ENCODE results near the gene OSBPL5.

The OSBPL5 gene

DNA sequence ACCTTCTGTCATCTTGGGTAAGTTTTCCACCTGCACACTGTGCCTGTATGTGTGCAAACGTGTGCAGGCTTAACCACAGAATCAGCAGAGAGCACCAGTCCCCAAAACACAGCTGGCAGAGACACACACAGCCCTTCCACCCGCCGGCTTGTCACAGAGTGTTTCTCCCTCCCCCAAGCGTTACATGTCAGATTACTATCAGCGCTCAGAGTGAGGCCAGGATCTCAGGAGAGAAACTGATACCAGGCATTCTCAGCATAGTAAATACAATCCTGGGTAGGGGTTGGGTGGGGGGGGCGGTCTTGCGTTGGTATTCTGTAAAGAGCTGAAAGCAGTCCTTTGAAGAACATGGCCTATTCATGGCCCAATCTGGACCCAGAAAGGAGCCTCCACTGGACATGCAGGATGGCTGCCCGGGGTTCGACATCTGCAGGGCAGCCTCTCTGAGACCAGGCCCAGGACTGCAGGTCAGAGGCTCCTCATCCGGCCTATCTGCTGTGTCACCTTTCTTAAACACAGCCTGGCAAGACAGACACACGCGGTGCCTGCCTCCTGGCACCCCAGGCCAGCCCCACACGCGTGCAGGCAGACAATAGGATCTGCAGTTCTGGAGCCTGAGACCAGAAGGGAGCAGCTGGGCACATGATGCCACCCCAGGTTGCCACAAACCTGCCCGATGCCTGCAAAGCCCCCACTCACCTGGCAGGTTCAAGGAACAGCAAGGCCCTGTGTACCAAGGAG is 1.7 kb downstream of the OSBPL5 start:
- DNase-seq (ENCODE audit: low read depth in 3 of 3) = no peak

DNA sequence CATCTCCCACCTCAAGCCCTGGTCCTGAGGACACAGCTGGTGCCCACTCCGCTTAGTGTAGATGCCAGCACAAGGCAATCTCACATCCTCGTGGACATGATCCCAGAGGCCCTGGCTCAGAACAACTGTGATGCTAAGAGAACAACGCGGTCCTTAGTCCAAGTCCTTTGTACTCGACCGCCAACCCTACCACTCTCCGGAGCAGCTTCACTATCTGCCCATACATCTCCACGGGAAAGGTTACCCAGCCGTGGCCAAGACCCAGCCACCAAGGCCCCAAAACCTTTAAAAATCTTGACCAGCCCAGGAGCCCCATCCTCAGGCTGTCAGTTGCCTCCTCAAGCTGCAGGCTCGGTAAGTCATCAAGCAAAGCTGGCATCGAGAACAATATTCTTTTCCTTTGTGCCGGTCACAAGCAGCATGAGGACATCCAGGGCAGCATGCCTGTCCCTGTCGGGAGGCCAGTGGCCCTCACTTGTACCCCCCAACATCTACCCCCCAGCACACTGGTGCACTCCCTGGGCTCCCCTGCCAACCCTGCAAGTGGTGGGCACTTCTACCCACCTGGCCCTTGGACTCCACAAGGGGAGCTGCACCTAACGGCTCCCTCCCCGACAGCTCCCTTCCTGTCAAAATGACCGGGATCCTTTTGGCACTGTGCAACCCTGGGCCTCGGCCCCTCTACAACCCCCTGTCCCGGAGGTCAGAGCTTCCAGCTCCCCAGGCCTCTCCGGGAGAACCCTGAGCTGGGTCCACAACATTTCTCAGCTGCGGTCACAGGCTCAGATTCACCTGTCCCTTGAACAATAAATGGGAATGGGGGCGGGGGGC is 2.5 kb downstream of the OSBPL5 start:
- DNase-seq (ENCODE audit: low read depth in 3 of 3) = no peak

DNA sequence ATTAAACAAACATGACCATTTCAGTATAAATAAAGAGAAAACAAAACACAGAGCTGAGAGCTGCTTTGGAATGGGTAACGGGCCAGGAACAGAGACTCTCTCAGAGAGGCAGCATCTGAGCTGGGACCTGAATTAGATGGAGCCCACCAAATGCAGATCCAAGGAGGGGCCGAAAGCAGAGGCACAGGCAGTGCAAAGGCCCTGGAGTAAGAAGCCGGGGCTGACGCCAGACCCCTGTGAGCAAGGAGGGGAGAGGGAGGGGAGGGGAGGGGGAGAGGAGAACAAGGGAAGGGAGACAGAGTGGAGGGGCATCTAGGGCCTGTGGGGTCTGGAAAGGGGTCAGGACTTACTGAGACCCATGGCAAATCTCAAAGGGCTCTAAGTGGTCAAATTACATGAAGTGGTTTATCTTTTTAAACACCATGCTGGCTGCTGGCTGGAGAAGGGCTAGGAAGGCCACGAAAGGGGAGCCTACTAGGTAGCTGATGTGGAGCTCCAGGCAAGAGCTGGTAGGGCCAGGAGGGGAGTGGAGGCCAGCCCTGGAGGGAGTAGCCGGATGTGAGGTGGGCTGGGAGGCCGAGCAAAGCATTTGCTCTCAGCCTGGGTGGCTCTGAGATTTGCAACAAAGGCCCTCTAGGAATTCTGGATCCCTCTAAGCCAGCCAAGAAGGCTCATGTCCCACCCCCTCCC is 3.2 kb downstream of the OSBPL5 start:
- DNase-seq (ENCODE audit: low read depth in 3 of 3) = no peak

DNA sequence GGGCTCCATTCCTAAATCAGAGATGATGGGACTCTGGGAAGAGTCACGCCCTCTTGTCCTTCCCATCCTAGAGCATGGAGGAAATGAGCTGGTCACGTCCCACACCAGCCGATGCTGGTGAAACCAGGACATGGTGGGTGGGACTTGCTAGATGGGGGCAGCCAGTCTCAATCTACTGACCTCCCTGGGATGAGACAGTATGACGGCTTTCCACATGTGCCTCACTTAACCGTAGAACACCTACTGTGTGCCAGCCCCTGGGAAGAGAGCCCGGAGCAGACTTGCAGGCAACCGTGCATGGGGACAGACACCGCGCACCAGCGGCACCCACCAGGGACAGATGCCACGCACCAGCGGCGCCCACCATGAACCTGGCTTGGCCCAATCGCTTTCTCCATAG is 3.8 kb downstream of the OSBPL5 start:
- no peak for DNase-seq (ENCODE audit: low read depth in 3 of 3)

DNA sequence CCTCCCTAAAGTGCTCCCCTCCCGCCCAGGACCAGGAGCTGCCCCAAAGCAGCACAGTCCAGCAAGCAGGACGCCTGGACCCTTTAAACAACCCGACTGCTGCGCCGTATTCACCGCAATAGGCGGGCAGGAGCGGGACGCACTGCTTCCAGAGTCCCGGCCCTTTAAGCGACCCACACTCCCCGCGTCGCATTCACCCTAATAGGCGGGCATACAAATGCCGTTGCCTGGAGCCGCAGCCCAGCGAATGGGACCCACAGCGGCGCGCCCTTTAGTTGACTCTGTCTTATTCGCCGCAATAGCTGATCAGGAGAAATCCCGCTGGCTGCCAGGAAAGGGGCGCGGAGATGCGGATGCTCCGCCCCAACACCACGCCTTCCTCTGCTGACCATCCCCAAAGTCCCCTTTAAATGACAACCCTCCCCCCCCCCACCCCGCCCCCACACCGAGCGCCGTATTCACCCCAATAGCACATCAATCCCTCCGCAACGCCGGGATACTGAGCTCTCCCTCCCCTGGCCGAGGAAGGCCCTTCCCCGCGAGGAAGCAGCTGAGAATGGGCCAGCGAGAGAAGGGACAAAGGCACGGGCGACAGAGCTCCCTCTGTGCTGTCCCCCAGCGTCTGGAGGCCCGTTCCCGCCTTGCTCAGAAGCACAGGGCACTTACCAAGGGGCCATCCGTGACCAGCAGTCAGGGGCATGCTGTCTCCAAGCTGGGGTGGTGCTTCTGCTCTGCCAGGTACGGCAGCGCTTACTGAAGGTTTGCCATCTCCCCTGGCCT is 4.7 kb downstream of the OSBPL5 start:
- peak in 1 of 3 experiments; percentile 39 for DNase-seq (ENCODE audit: low read depth in 3 of 3)

DNA sequence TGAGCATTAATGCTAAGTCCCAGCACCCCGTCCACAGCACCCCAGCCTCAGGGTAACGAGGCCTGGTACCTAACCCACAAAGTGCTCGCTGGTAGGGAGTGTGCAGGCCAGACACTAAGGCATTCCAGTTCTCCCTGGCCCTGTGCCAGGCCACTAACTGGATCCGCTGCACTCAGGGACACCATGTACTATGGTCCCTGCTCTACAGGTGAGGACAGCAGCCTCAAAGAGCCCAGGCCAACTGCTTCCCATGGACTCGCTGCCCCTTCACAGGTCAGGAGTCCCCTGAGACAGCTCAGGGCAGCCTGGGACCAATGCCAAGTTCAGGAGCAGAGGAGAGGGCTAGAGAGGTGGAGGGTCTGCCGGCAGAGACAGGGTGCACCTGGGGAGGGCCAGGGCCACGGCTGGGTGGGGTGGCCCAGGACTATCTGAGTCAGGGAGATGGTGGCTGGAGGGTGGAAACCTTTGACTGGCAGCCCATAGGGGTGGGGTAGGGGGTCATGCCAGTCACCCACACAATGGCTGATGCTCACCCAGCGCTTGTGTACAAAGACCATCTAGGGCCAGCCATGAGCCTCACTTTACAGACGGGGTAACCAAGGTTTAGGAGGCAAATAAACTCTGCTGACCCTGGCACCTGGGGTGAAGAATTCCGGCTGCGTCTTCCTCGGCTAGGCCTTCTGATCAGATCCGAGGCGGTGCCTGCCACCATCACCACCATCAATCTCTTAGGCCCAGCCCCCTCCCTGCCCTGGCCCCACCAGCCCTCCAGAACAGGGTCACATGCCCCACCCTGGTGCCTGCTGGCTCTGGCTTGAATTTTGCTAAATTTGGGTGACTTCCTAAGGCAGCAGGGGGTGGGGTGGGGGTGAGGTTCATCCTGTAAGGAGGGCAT is 5.6 kb downstream of the OSBPL5 start:
- no peak for DNase-seq (ENCODE audit: low read depth in 3 of 3)

DNA sequence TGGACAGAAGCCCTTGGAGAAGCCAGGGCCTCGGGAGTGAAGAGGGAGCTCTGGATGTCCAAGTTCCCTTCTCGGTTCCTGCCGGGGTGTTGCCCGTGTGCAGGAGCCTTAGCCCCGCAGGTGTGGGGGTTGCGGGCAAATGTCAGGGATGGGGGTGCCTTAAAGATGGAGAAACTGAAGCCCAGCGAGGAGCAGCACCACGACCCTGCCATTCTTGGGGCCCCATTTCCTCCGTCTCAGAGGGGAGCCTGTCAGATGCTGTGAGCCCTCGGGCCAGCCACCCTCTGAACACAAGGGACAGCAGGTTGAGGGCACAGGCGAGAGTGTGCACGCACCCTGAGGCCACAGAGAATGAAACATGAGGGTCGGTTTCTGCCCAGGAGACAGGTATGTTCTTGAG is 6.3 kb downstream of the OSBPL5 start:
- no peak for DNase-seq (ENCODE audit: low read depth in 3 of 3)

DNA sequence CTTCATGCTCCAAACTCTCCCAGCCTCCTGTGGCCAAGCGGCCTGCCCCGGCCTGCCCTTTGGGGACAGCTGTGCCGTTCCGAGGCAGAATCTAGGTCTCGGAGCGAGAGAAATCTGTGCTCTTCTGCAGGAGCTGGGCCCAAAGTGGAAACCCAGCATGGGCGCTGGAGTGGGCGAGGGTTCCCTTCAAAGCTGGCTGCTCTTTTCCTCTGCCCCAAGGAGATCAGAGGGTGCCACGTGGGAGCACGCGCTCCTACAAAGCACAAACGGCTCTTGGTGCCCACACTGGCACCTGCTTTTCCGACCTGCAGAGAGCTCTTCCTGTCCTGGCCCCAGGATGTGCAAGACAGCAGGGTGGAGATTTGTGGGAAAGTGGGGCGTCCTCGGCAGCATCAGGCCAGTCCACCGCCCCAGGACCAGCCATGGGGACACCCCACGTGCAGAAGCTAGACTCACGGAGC is 6.9 kb downstream of the OSBPL5 start:
- no peak for DNase-seq (ENCODE audit: low read depth in 3 of 3)

DNA sequence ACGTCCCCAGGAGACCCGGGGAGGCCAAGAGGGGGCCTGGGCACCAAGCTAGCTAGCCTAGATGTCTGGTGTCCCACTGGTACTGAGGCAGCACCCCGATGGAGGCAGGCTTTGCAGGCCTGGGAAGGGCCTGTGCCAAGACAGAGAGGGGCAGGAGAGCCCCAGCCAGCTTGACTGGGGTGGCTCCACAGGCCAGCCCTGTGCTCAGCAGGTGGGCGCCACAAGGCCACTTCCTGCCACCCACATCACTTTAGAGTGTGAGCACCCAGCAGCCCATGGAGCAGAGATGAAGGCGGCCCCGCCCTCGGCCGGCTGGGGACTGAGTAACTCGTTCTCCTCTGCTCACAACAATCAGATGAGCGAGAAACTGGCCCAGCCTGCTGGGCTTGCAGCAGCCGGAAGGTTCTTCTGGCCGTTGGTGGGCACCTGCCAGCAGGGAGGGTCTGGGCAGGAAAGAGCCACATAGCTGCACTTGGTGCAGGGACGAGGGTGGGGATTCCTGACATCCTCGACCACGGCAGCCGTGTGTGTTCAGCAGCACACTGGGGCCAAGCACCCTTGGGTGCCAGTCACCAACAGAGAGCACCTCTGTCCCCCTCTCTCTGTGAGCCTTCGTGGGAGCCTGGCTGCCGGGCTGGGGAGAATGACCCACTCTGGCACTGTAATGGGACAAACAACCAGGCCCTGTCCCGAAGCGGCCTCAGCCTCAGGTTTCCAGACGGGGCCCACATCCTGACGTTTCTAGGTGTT is 7.6 kb downstream of the OSBPL5 start:
- DNase-seq (ENCODE audit: low read depth in 3 of 3) = no peak

DNA sequence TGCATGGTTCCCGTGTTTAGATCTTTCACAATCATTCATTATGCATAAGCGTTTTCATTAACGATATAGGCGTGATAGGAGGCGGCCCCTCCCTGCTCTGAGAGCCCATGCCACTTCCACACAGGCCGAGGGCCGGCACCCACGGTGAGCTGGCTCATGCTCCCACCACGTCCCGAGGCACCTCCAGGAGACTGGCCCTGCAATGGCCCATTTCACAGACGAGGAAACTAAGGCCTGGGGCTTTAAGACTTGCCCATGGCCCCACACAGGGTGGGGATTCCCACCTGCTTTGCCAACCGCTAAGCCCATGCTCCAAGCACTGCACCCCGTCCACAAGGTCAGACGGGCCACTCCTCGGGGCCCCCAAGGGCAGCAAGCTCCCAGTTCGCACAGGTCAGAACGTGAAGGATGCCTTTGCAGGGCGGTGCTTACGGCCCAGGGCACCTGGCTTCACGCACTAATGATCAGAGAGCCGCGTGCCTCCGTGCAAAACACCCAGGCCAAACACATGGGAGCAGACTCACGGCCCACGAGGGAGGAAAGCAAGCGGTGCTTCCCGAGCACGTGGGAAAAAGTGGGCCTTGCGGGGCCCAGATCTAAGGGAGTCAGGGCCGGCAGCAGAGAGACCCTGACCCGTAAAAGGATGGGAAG is 8.3 kb downstream of the OSBPL5 start:
- no peak for DNase-seq (ENCODE audit: low read depth in 3 of 3)

DNA sequence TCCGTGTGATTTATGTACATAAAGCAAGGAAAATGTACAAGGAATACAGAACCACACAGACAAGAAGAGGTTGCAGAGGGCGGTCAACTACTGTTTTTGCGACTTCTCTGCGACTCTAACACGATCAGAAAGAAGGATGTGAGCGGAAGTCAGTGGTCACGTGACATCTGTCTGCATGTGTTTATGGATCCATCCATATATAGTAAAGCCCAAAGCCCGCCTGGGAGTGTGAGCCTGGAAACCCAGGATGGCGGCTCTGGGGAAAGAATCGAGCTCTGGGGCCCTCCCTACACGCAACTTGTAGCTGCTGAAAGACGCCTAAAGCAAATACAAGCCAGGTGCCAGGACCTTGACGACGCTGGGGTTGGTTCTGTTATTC is 8.8 kb downstream of the OSBPL5 start:
- DNase-seq (ENCODE audit: low read depth in 3 of 3) = no peak

DNA sequence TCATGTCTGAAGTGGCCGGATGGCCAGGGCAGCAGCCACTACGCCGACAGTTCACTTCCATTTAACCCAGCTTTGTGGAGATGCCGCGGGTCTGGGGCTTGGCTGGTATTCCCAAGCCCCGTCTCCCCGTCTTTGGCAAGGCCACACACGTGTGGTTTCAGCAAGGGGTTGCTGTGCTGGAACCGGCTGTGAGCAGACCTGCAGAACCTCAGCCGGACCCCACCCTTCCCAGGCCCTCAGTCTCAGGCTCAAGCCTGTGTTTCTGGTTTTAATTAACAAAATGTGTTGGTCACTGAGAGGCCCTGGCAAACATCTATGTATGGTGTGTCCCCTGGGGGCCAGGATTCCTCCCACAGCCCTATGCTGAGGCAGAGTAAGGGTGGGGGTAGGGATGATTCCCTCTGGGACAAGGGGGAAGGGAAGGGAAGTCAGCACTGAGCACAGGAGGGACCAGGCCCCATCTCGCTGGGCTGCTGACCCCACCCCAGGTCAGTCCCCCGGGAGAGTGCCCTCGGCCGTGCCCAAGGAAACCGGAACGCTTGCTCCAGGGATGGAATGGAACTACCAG is 9.3 kb downstream of the OSBPL5 start:
- no peak for DNase-seq (ENCODE audit: low read depth in 3 of 3)

DNA sequence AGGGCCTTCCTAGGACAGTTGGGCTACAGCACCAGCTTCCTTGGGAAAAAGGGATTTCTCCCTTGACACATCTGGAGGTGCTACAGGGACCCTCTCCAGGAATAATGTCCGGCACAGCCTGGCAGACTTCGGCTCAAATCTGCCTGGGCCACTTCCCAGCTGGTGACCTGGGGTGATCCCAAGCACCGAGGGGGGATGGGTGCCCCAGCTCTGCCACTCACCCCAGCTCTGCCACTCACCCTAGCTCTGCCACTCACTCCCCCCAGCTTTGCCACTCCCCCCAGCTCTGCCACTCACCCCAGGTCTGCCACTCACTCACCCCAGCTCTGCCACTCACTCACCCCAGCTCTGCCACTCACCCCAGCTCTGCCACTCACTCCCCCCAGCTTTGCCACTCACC is 9.9 kb downstream of the OSBPL5 start:
- no peak for DNase-seq (ENCODE audit: low read depth in 3 of 3)

DNA sequence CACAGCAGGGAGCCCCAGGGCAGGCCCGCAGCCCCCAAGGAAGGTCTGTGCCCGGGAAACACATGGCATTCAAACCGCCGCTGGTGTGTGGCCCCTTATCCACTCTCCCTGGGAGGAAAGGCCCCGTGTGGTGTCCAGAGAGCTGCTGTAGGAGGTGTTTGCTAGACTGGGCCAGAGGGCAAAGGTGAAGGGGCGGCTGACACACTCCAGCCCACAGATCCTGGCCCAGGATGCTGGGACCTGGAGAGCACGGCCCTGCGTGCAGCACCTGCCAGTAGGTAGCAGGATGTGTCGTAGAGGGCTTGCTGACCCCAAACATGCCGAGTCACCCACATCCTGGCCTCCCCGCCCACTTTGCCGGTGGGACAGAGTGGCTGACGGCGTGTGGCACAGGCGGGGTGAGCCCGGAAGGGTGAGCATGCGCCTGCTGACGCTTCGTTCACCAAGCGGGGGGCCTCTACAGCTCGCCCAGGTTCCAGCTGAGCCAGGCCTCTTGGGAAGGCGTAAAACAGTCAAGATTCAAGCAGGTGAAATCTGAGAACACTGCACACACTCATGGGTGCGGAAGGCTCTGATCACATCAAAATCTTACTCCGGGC is 11.0 kb downstream of the OSBPL5 start:
- DNase-seq (ENCODE audit: low read depth in 3 of 3) = no peak

DNA sequence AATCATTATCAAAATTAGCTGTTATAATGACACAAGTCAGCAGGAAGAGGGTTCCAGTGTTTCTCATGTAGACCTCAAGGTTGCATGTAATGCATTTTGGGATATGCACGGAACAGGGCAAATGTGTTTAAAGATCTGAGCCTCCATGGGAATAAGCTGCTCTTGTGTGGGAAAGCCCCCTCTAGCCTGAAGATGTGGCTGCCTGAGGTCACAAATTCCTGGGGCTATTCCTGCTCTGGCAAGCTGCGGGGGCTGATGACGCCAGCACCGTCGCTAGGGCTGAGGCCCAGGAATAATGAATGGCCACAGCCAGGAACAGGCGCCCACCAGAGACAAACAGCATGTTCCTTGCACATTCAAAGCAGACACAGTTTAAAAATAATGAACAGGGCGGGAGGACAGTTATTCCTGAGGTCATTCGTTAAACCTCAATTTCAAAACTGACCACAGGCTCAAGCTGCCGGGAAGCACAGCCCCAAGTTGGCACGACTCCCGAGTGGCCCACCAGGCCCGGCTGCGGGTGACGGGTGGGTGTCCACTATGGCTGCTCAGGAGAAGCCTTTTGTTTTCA is 11.7 kb downstream of the OSBPL5 start:
- no peak for DNase-seq (ENCODE audit: low read depth in 3 of 3)

DNA sequence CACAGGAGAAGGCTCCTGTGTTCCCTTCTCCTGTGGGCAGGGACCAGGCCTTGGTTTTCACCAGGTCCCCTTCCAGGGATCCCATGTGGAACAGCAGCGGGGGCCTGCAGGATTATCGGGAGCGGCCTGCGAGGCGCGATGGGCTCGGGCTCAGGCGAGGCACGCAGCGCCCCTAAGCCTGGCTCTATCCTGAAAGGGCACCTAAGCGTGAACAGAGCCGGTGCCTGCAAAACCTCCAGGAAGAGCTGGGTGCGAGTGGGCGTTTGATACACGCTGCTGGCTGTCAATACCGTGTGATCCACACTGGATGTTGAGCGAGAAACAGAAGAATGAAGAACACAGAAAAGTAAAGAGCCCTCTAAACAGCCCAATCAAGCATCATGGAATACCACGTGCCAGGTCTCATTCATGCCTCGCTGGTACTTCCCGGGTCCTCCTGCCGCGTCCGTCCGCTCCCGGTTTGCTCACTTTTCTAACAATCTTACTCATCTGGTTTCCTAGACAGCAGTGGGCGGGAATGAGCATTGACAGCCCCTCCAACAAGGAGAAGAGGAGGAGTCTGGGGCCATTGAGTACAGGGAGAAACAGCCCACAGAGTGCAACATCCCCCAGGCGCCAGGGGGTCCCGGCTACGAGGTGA is 12.5 kb downstream of the OSBPL5 start:
- DNase-seq (ENCODE audit: low read depth in 3 of 3) = no peak

DNA sequence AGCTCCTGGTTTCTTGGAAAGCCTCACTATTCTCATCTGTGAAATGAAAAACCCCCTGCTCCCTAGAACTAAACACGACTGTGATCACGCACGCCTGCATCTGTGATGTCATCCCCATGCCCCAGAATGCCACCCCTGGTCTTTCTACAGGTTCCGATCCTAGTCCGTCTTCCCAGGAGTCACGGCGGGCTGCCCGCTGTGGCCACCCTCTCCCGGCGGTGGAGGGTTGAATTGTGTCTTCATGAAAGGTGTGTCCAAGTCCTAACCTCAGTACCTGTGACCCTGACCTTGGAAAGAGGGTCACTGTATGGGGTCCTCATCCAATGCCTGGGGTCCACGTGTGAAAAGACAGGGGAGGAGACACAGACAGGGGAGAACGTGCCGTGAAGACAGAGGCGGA is 14.4 kb downstream of the OSBPL5 start:
- no peak for DNase-seq (ENCODE audit: low read depth in 3 of 3)

DNA sequence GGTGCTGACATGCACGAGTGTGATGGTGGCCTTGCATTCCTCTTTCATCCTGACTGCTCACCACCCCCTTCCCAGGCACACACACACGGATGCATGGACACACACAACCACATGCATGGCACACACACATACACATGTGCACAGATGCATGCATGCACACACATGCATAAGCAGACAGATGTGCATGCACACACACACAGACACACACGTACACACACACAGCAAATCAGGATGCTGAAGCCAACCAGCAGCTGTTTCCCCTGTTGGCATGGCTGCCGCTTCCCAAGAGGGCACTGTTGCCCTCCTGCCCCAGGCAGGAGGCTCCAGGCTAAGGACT is 15.3 kb downstream of the OSBPL5 start:
- no peak for DNase-seq (ENCODE audit: low read depth in 3 of 3)

All from stimulated activated CD4-positive, alpha-beta T cell treated with anti-CD3 and anti-CD28 coated beads, TNF-alpha, amount 100 ng/mL, for 24 hours (primary cell).